GM21526 (cell line): ENCODE measurements around the gene MPRIP.

Experiments
- ATAC-seq: cut with Tn5 transposase; IDR thresholded peaks from one replicate; pipeline ENCODE4 v1.9.1; 2021; ENCODE audit warnings: moderate library complexity; ENCODE audit not compliant: unreplicated experiment, low FRiP score

MPRIP gene

DNA sequence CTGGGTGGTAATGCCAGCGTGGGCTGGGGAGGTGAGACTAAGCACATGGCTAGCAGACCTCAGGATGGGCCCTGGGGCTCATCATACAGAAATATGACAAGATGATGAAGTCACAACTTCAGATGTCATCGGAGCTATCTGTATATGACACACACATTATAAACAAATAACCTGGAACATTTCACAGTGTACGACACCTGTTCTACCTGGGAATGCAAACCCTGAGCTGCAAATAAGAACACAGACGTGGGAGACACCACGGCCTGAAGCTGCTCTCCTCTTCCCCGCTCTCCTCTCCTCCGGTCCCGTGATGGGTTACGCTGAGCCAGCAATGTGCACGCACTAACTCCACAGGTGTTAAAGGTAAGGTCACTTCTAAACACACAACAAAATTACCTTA lies 159.0 kb downstream of the MPRIP start:
- no peak for ATAC-seq

DNA sequence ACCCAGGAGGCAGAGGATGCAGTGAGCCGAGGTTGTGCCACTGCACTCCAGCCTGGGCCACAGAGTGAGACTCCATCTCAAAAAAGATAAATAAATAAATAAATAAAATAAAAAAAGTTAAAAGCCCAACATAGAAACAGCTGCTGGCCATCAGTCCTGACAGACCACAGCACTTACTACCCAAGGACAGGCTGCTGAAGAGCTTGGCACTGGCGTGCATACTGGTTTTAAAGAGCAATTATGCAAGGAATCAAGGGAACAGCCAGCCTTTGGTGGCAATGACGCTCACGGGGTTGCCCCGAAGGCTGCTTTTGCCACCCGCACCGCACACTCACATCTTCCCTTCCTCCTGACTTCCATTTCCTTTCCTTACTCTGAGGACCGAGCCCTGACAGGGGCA lies 159.7 kb downstream of the MPRIP start:
- ATAC-seq: no peak

DNA sequence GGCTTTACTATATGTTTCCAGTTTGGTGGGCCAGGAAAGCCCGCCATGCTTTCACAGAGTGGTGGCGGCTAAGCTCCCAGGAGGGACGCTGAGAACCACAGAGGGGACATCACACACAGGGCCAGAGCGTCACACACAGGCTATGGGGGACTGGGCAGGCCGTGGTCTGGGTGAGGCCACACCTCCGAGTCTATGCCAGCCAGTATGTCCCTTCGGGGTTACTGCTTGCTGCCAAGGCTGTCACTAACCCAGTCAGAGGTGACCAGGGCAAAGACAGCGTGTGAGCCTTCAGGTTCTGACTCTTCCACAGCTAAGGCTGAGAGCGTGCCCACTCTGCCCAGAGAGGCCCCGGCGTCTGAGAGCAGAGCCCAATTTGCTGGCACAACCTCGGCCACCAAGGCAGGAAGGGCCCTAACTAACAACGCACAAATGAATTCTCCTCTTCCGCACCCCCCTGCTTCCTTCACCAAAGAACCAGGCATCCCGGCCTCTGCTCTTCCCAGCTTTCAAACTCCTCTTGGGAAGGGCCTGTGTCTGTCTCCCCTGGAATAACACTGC lies 161.0 kb downstream of the MPRIP start:
- no peak for ATAC-seq

DNA sequence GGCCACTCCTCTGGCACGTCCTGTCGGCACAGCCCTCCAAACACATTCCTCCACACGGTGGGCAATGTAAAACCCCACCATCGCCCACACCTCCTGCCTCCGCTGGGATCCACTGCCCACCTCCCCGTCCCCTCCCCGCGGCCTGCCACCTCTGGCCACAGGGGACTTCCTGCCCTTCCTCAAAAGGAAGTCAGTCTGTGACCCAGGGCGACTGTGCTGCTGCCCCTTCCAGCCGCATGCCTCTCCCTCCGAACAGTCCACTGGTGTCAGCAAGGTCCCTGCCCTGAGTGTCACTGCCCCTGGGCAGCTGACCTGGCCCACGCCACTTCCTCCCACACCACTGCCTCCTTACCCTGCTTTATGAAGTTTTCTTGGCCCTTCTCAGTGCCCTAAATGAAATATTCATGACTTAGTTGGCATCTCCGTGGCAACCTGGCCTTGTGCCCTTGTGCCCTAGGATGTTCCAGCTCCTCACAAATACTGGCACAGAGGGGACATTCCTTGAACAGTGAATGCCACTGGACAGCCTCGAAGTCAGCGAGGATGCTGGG lies 161.9 kb downstream of the MPRIP start:
- ATAC-seq: no peak

DNA sequence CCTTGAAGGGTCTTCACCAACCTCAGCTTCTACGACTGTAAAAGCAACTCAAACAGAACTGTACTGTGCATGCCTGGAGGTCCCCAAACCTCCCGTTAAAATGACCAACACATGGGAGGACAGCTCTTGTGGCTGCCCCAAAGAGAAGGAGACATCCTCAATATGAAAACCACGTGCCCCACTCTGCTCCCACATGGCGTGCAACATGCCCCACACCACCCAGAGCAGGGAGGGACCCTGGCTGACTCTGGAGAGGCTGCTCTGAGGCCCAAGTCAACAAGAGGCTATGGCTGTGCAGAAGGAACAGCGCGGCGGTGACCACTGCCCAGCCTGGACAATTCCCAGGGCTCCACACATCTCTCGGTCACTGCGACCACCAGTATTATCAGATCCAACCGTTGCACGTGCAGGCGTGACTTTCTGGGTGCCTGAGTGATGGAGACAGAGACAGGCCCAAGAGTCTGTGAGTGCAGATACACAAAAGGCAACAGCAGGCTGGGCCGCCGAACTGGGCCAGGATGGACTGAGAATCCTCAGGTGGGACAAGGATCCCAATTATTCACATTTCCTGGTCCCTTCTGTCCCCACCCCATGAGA lies 162.5 kb downstream of the MPRIP start:
- ATAC-seq: no peak

DNA sequence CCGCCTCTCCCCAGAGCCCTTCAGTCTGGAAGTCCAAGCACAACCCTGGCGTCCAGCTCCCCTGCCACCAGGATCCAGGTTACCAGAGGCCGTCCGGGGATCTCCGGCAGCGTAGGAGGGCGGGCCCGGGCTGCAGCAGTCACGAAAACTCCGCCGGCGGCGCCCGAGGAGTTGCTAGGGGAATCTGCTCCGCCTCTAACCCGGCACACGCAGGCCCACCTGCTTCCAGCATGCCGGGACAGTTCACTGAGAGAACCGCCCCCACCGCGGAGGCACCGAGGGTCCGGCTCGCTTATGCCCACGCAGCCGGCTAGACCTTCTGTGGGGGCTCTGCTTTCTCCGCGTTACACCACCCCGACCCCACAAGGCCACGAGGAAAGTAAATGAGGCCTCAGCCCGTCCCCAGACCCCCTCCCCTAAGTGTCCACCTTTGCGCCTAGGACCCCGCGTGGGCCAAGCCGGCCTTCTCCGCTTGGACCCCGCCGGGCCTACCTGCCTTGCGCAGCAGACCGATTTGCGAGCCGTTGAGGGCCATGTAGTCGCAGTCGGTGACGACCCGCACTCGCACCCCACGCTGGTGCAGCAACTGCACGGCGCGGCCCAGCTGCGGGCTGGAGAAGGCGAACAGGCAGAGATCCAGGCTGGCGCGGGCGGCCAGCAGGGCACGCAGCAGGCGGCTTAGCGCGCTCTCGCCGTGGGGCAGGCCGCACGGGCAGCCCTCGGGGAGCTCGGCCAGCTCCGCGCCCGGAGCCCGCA lies 163.3 kb downstream of the MPRIP start:
- peak; percentile 42 for ATAC-seq

DNA sequence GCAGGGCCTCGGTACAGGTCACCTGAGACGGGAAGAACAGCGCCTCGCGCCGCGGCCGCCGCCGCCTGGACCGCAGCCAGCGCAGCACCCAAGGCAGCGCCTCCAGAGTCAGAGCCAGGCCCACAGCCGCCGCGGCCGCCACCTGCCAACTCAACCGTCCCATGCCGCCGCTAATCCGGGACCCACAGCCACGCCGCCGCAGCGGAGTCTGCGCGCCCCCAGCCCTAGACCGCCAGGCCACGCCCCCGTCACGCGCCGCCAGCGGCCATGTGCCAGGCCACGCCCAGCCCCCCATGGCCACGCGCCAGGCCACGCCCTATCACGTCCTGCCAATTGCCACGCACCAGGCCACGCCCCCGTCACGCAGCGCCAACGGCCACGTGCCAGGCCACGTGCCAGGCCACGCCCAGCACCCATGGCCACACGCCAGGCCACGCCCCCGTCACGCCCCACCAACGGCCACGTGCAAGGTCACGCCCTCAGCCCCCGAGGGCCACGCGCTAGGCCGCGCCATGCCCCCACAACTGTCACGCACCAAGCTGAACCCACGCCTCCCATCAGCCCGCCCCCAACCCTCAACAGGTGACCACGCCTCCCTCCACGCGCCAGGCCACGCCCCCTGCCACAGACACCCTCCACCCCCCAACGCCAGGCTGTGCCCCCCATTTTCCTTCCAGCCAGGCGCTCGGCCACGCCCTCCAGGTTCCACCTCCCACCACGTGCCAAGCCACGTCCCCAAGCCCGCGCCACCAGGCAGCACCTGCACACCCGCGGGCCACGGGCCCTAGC lies 164.1 kb downstream of the MPRIP start, which contains the start of gene PLD6:
TSS of gene PLD6 (minus strand) at position 210 of the 789 bp plus-strand sequence. CDS start at position 163, 47 bp downstream.
- ATAC-seq: peak; percentile 49

DNA sequence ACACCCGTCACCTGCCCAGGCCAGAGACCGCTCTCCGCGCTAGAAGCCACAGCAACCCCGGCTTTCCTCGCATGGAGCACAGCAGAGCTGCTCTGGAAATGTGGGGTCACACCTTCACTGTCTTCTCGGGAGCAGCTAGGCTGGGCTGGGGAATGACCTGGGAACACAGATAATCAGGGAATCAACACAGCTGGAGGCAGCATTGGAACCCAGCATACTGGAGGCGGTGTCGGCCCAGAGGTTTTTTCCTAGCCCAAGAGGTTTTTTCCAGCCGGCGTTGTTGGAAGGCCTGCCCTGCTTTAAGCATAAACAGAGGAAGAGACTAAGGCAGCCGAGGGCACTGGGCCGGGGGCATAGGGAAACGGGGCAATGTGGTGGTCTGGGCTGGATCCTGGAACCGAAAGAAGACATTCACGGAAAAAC lies 164.7 kb downstream of the MPRIP start:
- no peak for ATAC-seq

DNA sequence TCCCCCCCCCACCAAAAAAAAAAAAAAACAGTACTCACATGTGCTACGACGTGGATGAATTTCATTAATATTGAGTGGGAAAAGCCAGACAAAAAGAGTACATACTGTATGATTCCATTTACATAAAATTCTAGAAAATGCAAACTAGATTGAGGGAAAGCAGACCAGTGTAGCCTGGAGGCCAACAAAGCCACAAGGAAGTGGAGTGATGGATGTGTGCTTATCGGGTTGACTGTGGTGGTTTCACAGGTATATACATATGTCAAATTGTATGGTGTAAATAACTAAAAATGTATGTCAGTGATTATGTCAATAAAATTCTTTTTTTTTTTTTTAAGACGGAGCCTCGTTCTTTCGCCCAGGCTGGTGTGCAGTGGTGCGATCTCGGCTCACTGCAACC lies 165.7 kb downstream of the MPRIP start:
- ATAC-seq: no peak

DNA sequence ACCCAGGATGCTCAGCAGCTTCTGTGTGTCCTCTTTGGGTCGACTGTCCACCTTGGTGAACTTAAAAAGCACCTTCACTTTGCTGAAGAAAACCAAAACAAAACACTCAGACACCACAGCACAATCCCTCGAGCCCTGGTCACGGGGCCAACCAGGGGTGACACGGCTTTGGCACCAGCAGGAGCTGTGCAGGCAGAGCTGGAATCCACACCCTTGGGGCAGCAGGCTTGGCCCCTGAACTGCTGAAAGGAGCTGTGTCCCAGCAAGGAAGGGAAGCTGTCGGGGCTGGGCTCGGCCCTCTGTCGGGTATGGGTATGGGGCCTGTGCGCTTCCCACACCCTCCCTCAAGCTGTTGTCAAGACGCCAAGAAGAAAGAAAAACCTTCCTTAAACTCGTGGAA lies 171.5 kb downstream of the MPRIP start:
- ATAC-seq: no peak

DNA sequence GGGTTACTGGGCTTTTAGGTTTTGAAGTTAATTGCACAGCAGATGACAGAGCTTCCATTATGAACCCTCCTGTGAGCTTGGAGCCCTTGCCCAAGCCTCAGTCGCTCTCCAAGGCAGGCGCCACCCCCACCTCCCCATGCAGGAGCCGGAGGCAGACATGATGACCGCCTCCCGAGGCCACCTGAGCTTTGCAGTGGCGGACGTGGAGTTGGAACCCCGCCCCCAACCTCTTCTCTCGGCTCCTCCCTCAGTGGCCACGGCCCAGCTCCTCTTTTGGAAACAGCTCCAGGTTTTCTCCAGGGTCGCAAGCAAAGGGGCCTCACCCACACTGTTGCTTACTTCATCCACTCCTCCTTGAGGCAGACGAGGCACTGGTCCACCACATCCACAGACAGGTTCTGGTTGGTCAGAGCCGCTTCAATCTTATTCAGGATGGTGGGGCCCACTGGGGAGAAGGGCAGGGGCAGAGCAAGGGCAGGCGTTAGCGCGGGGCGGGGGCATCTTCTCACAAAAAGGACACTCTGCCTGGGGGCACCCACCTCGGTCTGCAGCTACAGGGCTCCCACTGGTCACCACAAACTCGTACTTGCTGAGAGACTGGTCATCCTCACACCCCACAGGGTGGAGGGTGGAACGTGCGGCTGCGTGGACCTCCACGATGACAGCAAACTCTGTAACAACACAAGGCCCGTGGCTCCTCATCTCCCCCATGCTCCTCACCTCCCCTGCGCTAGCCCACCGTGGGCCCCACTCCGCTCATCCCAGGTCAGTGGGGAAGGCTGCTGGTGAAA lies 172.6 kb downstream of the MPRIP start:
- ATAC-seq: no peak

DNA sequence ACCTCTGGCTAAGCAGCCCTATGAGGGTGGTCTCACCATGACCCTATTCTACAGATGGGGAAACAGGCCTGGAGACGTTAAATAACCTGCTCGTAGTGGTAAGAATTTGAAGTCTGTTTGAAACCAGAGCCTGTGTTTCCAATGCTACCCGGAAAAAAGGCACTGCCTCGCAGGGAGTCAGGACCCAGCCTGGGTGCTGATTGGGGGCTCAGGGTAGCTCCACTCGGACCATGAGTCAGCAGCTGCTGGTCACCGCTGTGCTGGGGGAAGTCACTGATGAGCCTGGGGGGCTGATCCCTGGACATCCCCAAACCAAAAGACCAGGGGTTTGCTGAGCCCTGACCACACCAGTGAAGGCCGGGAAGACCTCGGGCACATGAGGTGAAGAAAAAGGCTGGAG lies 173.3 kb downstream of the MPRIP start:
- ATAC-seq: no peak

DNA sequence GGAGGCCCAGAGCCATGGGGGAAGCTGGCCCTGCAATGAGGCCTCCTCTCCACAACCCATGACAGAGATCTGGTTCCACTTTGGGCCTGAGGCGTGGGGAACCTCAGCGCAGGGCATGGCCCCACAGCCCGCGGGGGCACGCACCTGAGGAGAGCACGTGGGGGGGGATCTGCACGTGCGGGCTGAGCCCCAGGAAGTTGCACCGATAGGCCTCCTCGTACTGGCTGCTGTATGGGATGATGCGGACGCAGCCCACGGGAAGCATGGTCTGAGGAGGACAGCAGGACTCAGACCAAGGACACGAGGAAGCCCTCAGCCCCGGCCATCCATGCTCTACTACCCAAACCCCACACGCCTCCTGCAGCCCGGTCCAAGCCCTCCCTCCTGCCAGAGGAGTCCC lies 174.0 kb downstream of the MPRIP start:
- ATAC-seq: no peak

DNA sequence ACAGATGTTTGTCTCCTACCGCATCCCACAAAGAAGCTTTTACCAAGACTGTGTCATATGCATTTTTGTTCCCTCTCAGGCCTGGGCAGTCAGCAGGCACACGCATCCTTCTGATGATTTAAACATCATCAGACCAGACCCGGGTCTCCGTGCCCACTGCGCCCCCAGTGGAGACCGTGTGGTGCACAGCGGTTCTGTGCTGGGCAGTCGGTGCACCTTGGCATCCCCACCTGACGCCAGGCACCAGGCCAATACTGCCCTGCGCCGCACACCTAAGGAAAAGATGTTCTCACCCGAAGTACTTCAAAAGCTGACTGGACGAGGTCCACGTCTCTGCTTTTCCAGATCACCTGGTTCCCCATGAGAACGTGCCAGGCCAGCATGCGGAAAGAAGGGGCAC lies 174.5 kb downstream of the MPRIP start:
- no peak for ATAC-seq

DNA sequence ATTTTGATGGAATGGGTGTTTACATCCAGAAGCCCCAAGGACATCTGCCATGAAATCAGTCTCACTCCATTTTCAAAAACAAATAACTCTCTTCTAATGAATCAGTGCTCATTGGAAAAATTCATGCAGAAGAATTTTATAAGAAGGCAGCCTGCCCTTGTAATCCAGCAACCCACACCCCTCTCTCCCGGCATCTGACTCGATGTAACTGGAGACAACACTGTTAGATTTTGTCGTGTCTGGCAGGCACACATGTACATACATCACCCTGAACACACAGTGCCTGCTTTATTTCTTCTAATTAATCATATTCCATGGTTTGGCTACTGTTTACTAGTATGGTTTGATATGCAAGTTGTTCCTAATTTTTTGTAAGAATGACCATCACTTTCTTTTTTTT lies 175.7 kb downstream of the MPRIP start:
- ATAC-seq: no peak

DNA sequence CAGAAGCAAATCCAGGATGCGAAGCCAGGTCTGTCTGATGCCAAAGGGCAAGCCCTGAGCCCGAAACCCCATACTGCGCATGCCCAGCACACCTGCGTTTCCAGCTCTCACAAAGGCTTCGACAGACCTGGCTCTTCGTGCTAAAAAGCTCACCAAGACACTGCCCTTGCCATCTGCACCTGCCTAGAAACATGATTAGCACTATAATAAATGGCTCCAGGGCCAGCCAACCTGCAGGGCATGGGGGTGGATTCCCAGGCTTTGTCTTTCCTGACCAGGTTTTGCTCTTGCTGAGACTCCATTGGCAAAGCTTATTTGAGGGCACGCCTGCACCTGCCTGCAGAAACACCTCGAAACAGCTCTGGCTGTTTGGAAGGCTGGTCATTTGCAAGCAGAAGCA lies 178.3 kb downstream of the MPRIP start:
- no peak for ATAC-seq

DNA sequence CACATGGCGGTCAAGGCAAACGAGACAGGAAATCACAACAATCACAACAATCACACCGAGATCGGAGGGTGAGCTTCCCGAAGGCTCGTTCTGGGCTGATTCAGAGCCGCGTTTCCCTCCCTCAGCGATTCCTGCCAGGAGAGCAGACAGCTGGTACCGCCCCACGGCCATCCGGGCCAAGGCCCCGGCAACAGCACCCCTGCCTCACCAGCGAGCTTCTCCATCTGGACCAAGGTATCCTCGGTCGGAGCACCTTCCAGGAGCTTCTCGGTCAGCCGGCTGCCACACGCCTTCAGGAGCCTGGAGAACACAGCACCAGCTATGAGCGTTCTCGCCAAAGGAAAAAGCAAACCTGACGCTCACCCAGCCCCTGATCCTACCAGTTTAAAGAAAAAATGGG lies 179.1 kb downstream of the MPRIP start:
- ATAC-seq: no peak

DNA sequence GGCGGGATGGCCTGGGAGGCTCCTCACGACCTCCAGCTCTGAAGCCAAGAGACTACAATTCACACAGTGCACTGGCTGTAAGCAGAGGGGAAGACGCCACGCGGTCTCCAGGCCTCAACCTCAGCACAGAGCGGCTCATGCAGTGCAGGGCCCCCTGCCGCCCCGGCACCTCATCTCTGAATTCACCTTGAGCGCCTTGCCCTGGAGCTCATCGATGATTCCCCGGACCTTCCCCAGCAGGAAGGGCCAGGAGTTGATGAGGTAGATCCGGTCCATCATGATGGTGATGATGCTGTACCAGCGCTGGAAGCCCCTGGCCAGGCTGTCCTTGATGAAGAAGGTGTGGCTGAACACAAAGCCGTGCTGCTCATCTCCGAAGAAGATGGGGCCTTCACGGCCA lies 181.5 kb downstream of the MPRIP start:
- no peak for ATAC-seq

DNA sequence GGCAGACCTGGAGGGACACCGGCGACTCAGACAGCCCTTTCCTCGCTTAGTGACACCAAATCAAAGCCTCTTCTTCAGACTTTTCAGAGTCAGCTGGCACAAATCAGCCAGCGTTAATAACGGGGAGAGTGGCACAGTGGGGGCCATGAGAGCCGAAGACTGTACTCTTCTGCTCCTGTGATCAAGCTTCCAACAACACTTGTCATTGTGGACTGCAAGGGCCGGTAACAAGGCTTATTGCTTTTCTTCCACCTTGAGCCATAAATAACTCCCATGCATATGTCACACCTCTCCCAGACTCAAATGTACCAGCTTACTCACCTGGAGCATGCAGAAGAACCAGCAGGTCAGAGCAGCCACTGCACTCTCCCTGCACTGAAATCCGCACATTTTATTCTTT lies 181.9 kb downstream of the MPRIP start:
- ATAC-seq: no peak

DNA sequence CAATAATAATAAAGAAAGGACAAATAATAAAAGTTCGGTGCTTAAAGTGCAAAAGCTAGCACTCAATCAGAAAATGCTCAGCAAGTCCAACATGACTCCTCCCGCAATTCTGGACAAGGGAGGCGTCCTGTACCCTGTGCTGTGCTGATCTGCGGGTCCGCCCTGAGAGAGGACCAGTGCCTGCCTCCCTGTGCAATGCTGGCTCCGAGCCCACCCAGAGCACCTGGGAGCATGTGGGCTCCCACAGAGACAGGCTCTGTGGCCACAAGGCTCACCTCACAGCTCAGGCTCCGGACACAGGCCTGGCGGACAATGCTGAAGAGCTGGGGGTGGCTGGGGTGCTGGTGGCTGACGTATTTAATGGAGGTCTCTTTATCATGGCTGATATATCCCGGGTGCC lies 183.6 kb downstream of the MPRIP start:
- no peak for ATAC-seq
